Retinal pigment epithelial cell (primary cell): ENCODE results near the gene FTL.

ENCODE experiments used
- DNase-seq: peaks from one replicate; pipeline ENCODE4 v3.0.0-alpha.2; 2010; ENCODE audit warnings: low read depth
- H3K4me3 ChIP-seq: 2 replicates; pipeline ENCODE4 v1.5.1; 2011; ENCODE audit warnings: mild to moderate bottlenecking, low read length, control low read depth, moderate library complexity
- TF ChIP-seq, protein P1 (sequence below): conservative IDR thresholded peaks from 2 replicates; pipeline ENCODE4 v1.5.1; 2011; ENCODE audit warnings: low read depth, low read length, control low read depth, inconsistent platforms

FTL gene

DNA sequence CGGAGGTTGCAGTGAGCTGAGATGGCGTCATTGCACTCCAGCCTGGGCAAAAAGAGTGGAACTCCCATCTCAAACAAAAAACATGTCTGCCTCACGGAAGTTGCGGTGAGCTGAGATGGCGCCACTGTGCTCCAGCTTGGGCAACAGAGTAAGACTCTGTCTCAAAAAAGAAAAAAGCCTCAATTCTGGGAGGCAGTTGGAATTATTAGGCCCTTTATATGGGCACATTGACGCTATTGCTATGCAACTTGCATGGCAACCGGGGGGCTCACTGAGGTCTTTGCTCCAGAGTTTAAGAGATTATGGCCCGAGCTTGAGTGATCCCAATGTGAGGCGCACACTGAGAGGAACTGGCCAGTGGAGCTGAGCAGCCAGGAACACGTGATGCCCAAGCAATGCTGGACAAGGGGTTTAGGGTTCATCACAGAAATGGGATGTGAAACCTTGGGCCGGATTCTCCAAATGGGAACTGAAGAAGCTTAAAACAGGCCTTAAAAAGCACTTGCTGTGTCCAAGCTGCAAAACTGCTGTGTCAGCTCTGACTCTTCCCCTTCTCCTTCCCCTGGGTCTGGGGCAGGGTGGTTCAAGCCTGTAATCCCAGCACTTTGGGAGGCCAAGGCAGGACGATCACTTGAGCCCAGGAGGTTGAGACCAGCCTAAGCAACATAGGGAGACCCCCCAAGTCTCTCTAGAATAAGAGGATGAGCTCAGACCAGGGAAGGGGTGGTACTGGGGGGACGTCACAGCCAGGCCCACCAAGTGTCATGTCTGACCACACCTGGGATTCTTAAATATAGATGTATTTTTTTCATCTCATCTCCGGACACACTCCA is 2.5 kb downstream of the FTL start:
- DNase-seq = no peak
- TF ChIP-seq, protein P1, sequence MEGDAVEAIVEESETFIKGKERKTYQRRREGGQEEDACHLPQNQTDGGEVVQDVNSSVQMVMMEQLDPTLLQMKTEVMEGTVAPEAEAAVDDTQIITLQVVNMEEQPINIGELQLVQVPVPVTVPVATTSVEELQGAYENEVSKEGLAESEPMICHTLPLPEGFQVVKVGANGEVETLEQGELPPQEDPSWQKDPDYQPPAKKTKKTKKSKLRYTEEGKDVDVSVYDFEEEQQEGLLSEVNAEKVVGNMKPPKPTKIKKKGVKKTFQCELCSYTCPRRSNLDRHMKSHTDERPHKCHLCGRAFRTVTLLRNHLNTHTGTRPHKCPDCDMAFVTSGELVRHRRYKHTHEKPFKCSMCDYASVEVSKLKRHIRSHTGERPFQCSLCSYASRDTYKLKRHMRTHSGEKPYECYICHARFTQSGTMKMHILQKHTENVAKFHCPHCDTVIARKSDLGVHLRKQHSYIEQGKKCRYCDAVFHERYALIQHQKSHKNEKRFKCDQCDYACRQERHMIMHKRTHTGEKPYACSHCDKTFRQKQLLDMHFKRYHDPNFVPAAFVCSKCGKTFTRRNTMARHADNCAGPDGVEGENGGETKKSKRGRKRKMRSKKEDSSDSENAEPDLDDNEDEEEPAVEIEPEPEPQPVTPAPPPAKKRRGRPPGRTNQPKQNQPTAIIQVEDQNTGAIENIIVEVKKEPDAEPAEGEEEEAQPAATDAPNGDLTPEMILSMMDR = no peak
- H3K4me3 ChIP-seq = no peak overlapping the region

GRCh38 chr19:48968179-48968661 is 3.1 kb downstream of the FTL start:
- H3K4me3 ChIP-seq = no peak overlapping the region
- TF ChIP-seq, protein P1 = no peak
- DNase-seq = no peak

GRCh38 chr19:48968813-48969218 is 3.7 kb downstream of the FTL start:
- H3K4me3 ChIP-seq = no peak overlapping the region
- no peak for DNase-seq
- TF ChIP-seq, protein P1 = no peak

DNA sequence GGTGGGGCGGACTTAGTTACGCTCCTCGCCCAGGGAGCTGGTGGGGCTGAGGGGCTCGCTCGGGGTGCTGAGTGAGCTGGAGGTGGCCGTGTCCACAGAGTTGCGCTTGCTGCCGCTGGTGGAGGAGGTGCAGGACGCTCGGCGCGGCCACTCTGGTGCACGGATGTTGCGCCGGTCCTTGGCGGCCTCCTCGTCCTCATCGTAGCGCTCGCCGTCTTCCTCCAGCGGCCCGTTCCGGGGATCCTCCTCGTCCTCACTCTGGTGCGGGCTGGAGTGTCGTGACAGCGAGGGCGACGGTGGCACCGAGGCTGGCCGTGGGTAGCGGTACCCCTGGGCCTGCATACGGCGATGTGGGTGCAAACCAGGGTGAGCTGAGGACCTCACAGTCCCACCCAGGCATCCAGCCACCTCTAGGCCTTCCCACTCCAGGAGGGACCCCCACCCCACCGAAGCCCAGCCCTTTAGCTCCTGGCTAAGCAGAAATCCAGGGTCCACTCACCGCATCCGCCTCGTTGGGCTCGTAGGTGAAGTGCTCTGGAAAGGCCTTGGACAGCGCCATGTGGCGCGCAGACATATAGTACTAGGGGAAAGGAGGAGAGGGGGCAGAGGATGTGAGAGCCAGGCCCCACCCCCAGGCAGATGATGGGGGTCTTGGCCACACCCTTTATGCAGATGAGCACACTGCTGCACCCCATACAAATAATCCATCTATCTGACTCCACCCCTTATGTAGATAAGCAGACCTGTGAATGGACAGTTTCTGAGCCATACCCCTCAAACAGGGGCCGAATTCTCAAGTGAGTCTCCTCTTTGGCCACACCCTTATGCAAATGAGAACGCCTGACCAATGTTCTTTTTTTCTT is 4.4 kb downstream of the FTL start:
- no peak overlapping the region for H3K4me3 ChIP-seq
- DNase-seq = no peak

GRCh38 chr19:48970139-48970766 is 5.1 kb downstream of the FTL start:
- TF ChIP-seq, protein P1 = no peak
- DNase-seq = no peak
- no peak overlapping the region for H3K4me3 ChIP-seq

More for the DNA sequence above, 4.4 kb downstream of the FTL start:
- TF ChIP-seq, protein P1 = no peak

DNA sequence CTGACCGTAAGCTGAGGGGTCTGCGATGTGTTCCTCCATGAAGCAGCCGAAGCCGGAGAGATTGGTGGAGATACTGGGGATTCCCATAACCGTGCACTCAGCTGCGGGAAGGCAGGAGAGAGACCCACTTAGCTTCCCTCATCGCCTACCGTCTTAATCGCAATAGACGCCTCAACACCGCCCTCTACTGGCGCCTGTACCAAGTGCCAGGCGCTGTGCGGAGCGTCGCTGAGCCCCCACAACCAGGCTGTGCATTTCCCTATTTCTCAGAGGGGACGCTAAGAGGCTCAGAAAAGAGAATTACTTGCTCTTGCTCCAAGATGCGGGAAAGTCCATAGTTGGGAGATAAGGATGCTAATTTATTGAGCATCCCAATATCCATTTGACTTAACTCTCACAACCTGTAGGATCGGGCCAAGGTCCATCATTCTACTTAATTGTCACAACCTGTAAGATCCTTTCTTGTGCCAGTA is 5.8 kb downstream of the FTL start:
- TF ChIP-seq, protein P1 = peak; percentile 92
- H3K4me3 ChIP-seq = no peak overlapping the region
- no peak for DNase-seq
